Measurements from ENCODE around the gene LRRC8B. TPM values are rescaled to one million over a fixed set of nuclear protein-coding genes. Genes with fewer than 3 reads are reported as not detected.
"Not testable (repeated sequence)": the region's sequence is repeated elsewhere in the genome, so short reads cannot be mapped to it uniquely, and the experiment has no call there.

Gene LRRC8B
- total RNA-seq, 4 donors from 2014 or later = 7.0 to 10.5 (median 8.7) TPM

GRCh38 chr1:89503690-89504089 is 20.9 kb upstream of the LRRC8B start:
- Histone ChIP-seq H3K9me3 (no peaks in the 10 kb centered on the region), H3K27me3 (no peaks in the 10 kb centered on the region), H3K4me3 (no peak overlapping the region), H3K27ac (no peak overlapping the region), H3K4me1 (no peaks in the 10 kb centered on the region), H3K36me3 (no peaks in the 10 kb centered on the region)
- WGBS, 2 donors (ENCODE audit: low coverage in 1 of 2) = 62 to 94% methylated on average over 2 of the region's 2 CpGs
- TF ChIP-seq POLR2AphosphoS5 (IDR thresholded peaks at IDR 0.05) (no peak), POLR2A (IDR thresholded peaks at IDR 0.05) (no peak)
- DNase-seq = no peak
- in situ Hi-C loops (cut with MboI; ENCODE audit: low pct_ligation_motif_present in 1 of 4, low pct_unique_long_range_greater_than_20kb in 1 of 4, low sequenced_read_pairs in 3 of 4) (loop anchor here in 3 of 4 donors (25.0 kb wide), 2 partner anchors 259 to 484 kb away; partner anchors contain the start of gene ZNF326 (in 1 of the 3)), intact Hi-C loops (cut with DNase I; ENCODE audit: low total_unique reads) (no loop called here)

GRCh38 chr1:89510061-89510460 is 14.6 kb upstream of the LRRC8B start:
- H3K9me3 ChIP-seq; H3K27me3 ChIP-seq; H3K4me3 ChIP-seq; H3K4me1 ChIP-seq; H3K36me3 ChIP-seq; intact Hi-C loops (cut with DNase I; ENCODE audit: low total_unique reads); DNase-seq; H3K27ac ChIP-seq: not testable (repeated sequence)
- 92 to 93% methylated on average over 2 to 5 of the region's 5 CpGs for WGBS, 2 donors (ENCODE audit: low coverage in 1 of 2)
- in situ Hi-C loops (cut with MboI; ENCODE audit: low pct_ligation_motif_present in 1 of 4, low pct_unique_long_range_greater_than_20kb in 1 of 4, low sequenced_read_pairs in 3 of 4) = loop anchor here in 3 of 4 donors (25.0 kb wide), 2 partner anchors 252 to 477 kb away; partner anchors contain the start of gene ZNF326 (in 1 of the 3)

GRCh38 chr1:89512996-89513720 is 11.5 kb upstream of the LRRC8B start:
- no peak overlapping the region for H3K27ac ChIP-seq
- in situ Hi-C loops (cut with MboI; ENCODE audit: low pct_ligation_motif_present in 1 of 4, low pct_unique_long_range_greater_than_20kb in 1 of 4, low sequenced_read_pairs in 3 of 4) = loop anchor here in 3 of 4 donors (25.0 kb wide), 2 partner anchors 249 to 474 kb away; partner anchors contain the start of gene ZNF326 (in 1 of the 3)
- DNase-seq = no peak
- H3K4me1 ChIP-seq = no peaks in the 10 kb centered on the region
- intact Hi-C loops (cut with DNase I; ENCODE audit: low total_unique reads) = no loop called here
- H3K36me3 ChIP-seq = no peaks in the 10 kb centered on the region
- H3K9me3 ChIP-seq = no peaks in the 10 kb centered on the region
- no peaks in the 10 kb centered on the region for H3K27me3 ChIP-seq
- TF ChIP-seq CTCF (IDR thresholded peaks at IDR 0.05) (no peak), EP300 (IDR thresholded peaks at IDR 0.05; ENCODE audit: low read depth) (no peak), POLR2AphosphoS5 (IDR thresholded peaks at IDR 0.05) (no peak), POLR2A (IDR thresholded peaks at IDR 0.05) (no peak)
- no peak overlapping the region for H3K4me3 ChIP-seq
- WGBS, 2 donors (ENCODE audit: low coverage in 1 of 2) = 80 to 92% methylated on average over 1 of the region's 1 CpG

GRCh38 chr1:89516055-89516454 is 8.6 kb upstream of the LRRC8B start:
- no peak overlapping the region for H3K27ac ChIP-seq
- H3K36me3 ChIP-seq = no peaks in the 10 kb centered on the region
- no peaks in the 10 kb centered on the region for H3K27me3 ChIP-seq
- no peaks in the 10 kb centered on the region for H3K9me3 ChIP-seq
- H3K4me3 ChIP-seq = no peak overlapping the region
- DNase-seq = no peak
- H3K4me1 ChIP-seq = no peaks in the 10 kb centered on the region
- WGBS, 2 donors (ENCODE audit: low coverage in 1 of 2) = 84 to 96% methylated on average over 2 to 4 of the region's 4 CpGs
- in situ Hi-C loops (cut with MboI; ENCODE audit: low pct_ligation_motif_present in 1 of 4, low pct_unique_long_range_greater_than_20kb in 1 of 4, low sequenced_read_pairs in 3 of 4) = loop anchor here in 3 of 4 donors (25.0 kb wide), 2 partner anchors 246 to 471 kb away; partner anchors contain the start of gene ZNF326 (in 1 of the 3)
- intact Hi-C loops (cut with DNase I; ENCODE audit: low total_unique reads) = no loop called here
- TF ChIP-seq POLR2A (IDR thresholded peaks at IDR 0.05) = no peak
- TF ChIP-seq POLR2AphosphoS5 (IDR thresholded peaks at IDR 0.05) = no peak
- TF ChIP-seq EP300 (IDR thresholded peaks at IDR 0.05; ENCODE audit: low read depth) = no peak
- no peak for TF ChIP-seq CTCF (IDR thresholded peaks at IDR 0.05)

GRCh38 chr1:89518221-89518631 is 6.4 kb upstream of the LRRC8B start:
- in situ Hi-C loops (cut with MboI; ENCODE audit: low pct_ligation_motif_present in 1 of 4, low pct_unique_long_range_greater_than_20kb in 1 of 4, low sequenced_read_pairs in 3 of 4) = loop anchor here in 3 of 4 donors (25.0 kb wide), 2 partner anchors 244 to 469 kb away; partner anchors contain the start of gene ZNF326 (in 1 of the 3)

More at GRCh38 chr1:89518221-89518631, 6.4 kb upstream of the LRRC8B start:
- intact Hi-C loops (cut with DNase I; ENCODE audit: low total_unique reads) = no loop called here
- TF ChIP-seq EP300 (IDR thresholded peaks at IDR 0.05; ENCODE audit: low read depth) (no peak), POLR2A (IDR thresholded peaks at IDR 0.05) (no peak), CTCF (IDR thresholded peaks at IDR 0.05) (no peak), POLR2AphosphoS5 (IDR thresholded peaks at IDR 0.05) (no peak)
- Histone ChIP-seq H3K4me3 (no peak overlapping the region), H3K36me3 (no peaks in the 10 kb centered on the region), H3K9me3 (no peaks in the 10 kb centered on the region), H3K27ac (no peak overlapping the region), H3K4me1 (no peaks in the 10 kb centered on the region), H3K27me3 (no peaks in the 10 kb centered on the region)
- 50 to 79% methylated on average over 1 to 3 of the region's 3 CpGs for WGBS, 2 donors (ENCODE audit: low coverage in 1 of 2)
- DNase-seq = no peak
